ENCODE results near the gene SUB1. TPM values are rescaled to one million over a fixed set of nuclear protein-coding genes. Genes with fewer than 3 reads are reported as not detected.

SUB1 gene
- polyA plus RNA-seq, 1 donor from 2014 or later, result 1,107 TPM

- H2AFZ ChIP-seq (ENCODE audit: low read depth, low read length), result no peak overlapping the region
- H3F3A ChIP-seq (ENCODE audit: insufficient read depth, low read length, poor library complexity, severe bottlenecking), result no peaks in the 10 kb centered on the region
- H3K4me2 ChIP-seq (ENCODE audit: low read length), result no peak overlapping the region
- TF ChIP-seq POLR2AphosphoS5 (IDR thresholded peaks at IDR 0.05) (no peak), EZH2 (IDR thresholded peaks at IDR 0.05; ENCODE audit: borderline replicate concordance, insufficient read depth, low read length, poor library complexity, severe bottlenecking) (no peak), MXI1 (conservative IDR thresholded peaks at IDR 0.05; ENCODE audit: poor library complexity, severe bottlenecking) (no peak)
- H3K9me2 ChIP-seq (ENCODE audit: insufficient read depth, low read length), result no peaks in the 10 kb centered on the region
- H3K9ac ChIP-seq (ENCODE audit: low read length), result no peak overlapping the region
- H3K27me3 ChIP-seq (ENCODE audit: insufficient read depth, low read depth, low read length), result no peaks in the 10 kb centered on the region
- H3K4me3 ChIP-seq (ENCODE audit: low read length), result no peak overlapping the region
- no peaks in the 10 kb centered on the region for H4K20me1 ChIP-seq (ENCODE audit: insufficient read depth)
- no peaks in the 10 kb centered on the region for H3K79me2 ChIP-seq (replicated peaks; ENCODE audit: insufficient read depth, low read length)
- H3K27ac ChIP-seq (ENCODE audit: low read length), result no peak overlapping the region
- H3K9me3 ChIP-seq (ENCODE audit: low read length), result no peaks in the 10 kb centered on the region
- H3K36me3 ChIP-seq (ENCODE audit: insufficient read depth, low read length), result no peaks in the 10 kb centered on the region
Observed at GRCh38 chr5:32578363-32578762, 7.0 kb upstream of the SUB1 start.

- Histone ChIP-seq H3K27me3 (ENCODE audit: insufficient read depth, low read depth, low read length) (no peaks in the 10 kb centered on the region), H2AFZ (ENCODE audit: low read depth, low read length) (no peak overlapping the region), H4K20me1 (ENCODE audit: insufficient read depth) (no peaks in the 10 kb centered on the region), H3K4me2 (ENCODE audit: low read length) (no peak overlapping the region), H3K27ac (ENCODE audit: low read length) (no peak overlapping the region), H3K9ac (ENCODE audit: low read length) (no peak overlapping the region), H3K36me3 (ENCODE audit: insufficient read depth, low read length) (no peaks in the 10 kb centered on the region), H3K79me2 (replicated peaks; ENCODE audit: insufficient read depth, low read length) (no peaks in the 10 kb centered on the region), H3K4me3 (ENCODE audit: low read length) (no peak overlapping the region), H3F3A (ENCODE audit: insufficient read depth, low read length, poor library complexity, severe bottlenecking) (no peaks in the 10 kb centered on the region), H3K9me2 (ENCODE audit: insufficient read depth, low read length) (no peaks in the 10 kb centered on the region), H3K9me3 (ENCODE audit: low read length) (no peaks in the 10 kb centered on the region)
- TF ChIP-seq TAF1 (IDR thresholded peaks at IDR 0.05; ENCODE audit: low read depth), result no peak
- no peak for TF ChIP-seq POLR2AphosphoS5 (IDR thresholded peaks at IDR 0.05)
- no peak for TF ChIP-seq MXI1 (conservative IDR thresholded peaks at IDR 0.05; ENCODE audit: poor library complexity, severe bottlenecking)
- TF ChIP-seq RAD21 (conservative IDR thresholded peaks at IDR 0.05), result no peak
- no peak for TF ChIP-seq EZH2 (IDR thresholded peaks at IDR 0.05; ENCODE audit: borderline replicate concordance, insufficient read depth, low read length, poor library complexity, severe bottlenecking)
- no peak for TF ChIP-seq REST (IDR thresholded peaks at IDR 0.05; ENCODE audit: borderline replicate concordance)
- TF ChIP-seq CTCF (IDR thresholded peaks at IDR 0.05; ENCODE audit: poor library complexity, severe bottlenecking), result no peak
- TF ChIP-seq SMC3 (conservative IDR thresholded peaks at IDR 0.05; ENCODE audit: poor library complexity), result no peak
- no peak for TF ChIP-seq EP300 (conservative IDR thresholded peaks at IDR 0.05; ENCODE audit: poor library complexity, severe bottlenecking)
Observed at GRCh38 chr5:32578764-32579163, 6.6 kb upstream of the SUB1 start.
